Suprapubic skin (tissue), 4 donors: ENCODE measurements around the gene USP7. TPM values are rescaled to one million over a fixed set of nuclear protein-coding genes. Genes with fewer than 3 reads are reported as not detected.

Experiments used
- DNase-seq, 2 donors: peaks; one replicate each; pipeline ENCODE4 v3.0.0-alpha.2; 2019; ENCODE audit warnings: low spot score in 2 of 2
- H3K27ac ChIP-seq: fragments of 200-600 bp; sonication (generic); one replicate; pipeline ENCODE4 v1.5.1; 2019
- H3K27me3 ChIP-seq: fragments of 200-600 bp; sonication (generic); one replicate; pipeline ENCODE4 v1.5.1; 2019
- H3K36me3 ChIP-seq: fragments of 200-600 bp; sonication (generic); one replicate; pipeline ENCODE4 v1.5.1; 2019
- H3K4me1 ChIP-seq: fragments of 200-600 bp; sonication (generic); one replicate; pipeline ENCODE4 v1.5.1; 2019
- H3K4me3 ChIP-seq: fragments of 200-600 bp; sonication (generic); one replicate; pipeline ENCODE4 v1.5.1; 2019; ENCODE audit warnings: mild to moderate bottlenecking
- H3K9me3 ChIP-seq: fragments of 200-600 bp; sonication (generic); one replicate; pipeline ENCODE4 v1.5.1; 2019
- EP300 ChIP-seq: sonication (generic); formaldehyde crosslinking; IDR thresholded peaks from one replicate; pipeline ENCODE4 v1.6.1; 2017; ENCODE audit warnings: antibody characterized with exemption
- POLR2A ChIP-seq, 2 donors: fragments of 450-650 bp; IDR thresholded peaks; one replicate each; pipeline ENCODE4 v1.6.1; 2017; ENCODE audit warnings: antibody characterized with exemption in 2 of 2, mild to moderate bottlenecking in 2 of 2, moderate library complexity in 2 of 2
- POLR2AphosphoS5 ChIP-seq, 3 donors: sonication (generic); formaldehyde crosslinking; IDR thresholded peaks; one replicate each; pipeline ENCODE4 v1.6.1; 2017; ENCODE audit warnings: antibody characterized with exemption in 3 of 3
- WGBS: methylation state at CpG from one replicate; pipeline ENCODE4 v1.1.5; 2018; 5-methylcytosine and 5-hydroxymethylcytosine counted together
- total RNA-seq, 4 donors: library from RNA; depleted of rRNA; stranded (reverse); fragments of >200 nt; gene quantifications; one replicate each; pipeline ENCODE4 v1.1.0, GENCODE V29; 2016
- TF ChIP-seq, protein P1 (sequence below), 2 donors: fragments of 200-600 bp in 1 of 2; fragments of 450-650 bp in 1 of 2; sonication (generic) in 1 of 2; IDR thresholded peaks; one replicate each; pipeline ENCODE4 v1.5.1; 2016 to 2019; ENCODE audit warnings: antibody characterized with exemption in 2 of 2, mild to moderate bottlenecking in 1 of 2, moderate library complexity in 1 of 2

Gene USP7
- total RNA-seq, 4 donors from 2014 or later = 94.7 to 135 (median 119) TPM

DNA sequence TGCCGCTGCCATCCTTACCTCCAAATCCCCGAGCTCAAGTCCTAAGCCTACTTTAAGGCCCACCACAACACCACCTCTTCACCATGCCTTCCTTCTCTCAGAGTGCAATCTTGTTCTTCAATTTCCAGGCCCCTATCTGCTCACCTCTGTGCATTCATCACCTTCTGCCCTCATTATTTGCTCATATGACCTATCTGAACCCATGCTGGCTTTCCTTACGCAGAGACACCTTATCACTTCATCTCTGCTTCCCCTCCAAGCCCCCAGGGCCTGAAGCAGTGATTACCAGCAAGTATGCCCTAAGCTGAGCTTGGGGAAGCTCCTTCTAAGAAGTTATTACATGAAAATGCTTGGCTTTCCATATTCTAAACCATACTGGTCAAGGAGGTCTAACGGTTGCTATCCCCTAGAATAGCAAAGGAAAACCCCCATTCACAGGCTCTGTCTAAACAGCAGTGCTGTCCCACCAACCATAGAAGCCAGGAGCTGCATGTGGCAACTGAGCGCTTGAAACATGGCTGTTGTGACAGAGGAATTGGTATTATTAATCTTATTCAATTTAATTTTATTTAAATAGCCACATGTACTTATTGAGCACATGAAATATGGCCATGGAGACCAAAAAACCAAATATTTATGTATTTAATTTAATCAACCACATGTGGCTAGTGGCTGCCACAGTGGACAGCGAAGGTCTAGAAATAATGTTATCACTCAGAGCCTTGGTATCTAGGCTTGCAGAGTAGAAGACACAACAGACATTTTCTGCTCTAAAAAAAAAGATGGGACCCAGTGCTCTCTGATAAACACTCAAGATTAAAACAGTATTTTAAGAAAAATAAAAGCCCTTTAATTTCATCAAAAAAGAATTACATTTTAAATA lies 13.9 kb downstream of the USP7 start:
- Histone ChIP-seq H3K4me3 (no peak overlapping the region), H3K9me3 (no peaks in the 10 kb centered on the region), H3K4me1 (peaks cover 69% of the 10 kb centered on the region), H3K36me3 (no peaks in the 10 kb centered on the region), H3K27me3 (no peaks in the 10 kb centered on the region), H3K27ac (no peak overlapping the region)
- no peak for DNase-seq
- 77% methylated on average over 6 of the region's 6 CpGs for WGBS
- TF ChIP-seq POLR2A (IDR thresholded peaks at IDR 0.05) (no peak), EP300 (no peak), POLR2AphosphoS5 (IDR thresholded peaks at IDR 0.05) (no peak)
- TF ChIP-seq, protein P1, sequence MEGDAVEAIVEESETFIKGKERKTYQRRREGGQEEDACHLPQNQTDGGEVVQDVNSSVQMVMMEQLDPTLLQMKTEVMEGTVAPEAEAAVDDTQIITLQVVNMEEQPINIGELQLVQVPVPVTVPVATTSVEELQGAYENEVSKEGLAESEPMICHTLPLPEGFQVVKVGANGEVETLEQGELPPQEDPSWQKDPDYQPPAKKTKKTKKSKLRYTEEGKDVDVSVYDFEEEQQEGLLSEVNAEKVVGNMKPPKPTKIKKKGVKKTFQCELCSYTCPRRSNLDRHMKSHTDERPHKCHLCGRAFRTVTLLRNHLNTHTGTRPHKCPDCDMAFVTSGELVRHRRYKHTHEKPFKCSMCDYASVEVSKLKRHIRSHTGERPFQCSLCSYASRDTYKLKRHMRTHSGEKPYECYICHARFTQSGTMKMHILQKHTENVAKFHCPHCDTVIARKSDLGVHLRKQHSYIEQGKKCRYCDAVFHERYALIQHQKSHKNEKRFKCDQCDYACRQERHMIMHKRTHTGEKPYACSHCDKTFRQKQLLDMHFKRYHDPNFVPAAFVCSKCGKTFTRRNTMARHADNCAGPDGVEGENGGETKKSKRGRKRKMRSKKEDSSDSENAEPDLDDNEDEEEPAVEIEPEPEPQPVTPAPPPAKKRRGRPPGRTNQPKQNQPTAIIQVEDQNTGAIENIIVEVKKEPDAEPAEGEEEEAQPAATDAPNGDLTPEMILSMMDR (IDR thresholded peaks at IDR 0.05) = no peak

DNA sequence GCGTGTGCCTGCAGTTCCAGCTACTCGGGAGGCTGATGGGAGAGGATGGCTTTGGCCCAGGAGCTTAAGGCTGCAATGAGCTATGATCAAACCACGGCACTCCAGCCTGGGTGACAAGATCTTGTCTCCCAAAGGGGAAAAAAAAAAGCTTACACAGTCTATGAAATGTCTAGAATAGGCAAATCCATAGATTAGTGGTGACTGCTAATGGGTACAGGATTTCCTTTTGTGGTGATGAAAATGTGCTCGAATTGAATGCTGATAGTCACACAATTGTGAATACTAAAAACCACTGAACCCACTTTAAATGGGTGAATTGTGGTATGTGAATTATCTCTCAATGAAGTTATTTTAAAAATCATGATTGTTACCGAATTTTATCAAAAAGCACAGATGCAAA lies 14.9 kb downstream of the USP7 start:
- Histone ChIP-seq H3K4me3 (no peak overlapping the region), H3K4me1 (peaks cover 70% of the 10 kb centered on the region), H3K27me3 (no peaks in the 10 kb centered on the region), H3K9me3 (no peaks in the 10 kb centered on the region), H3K36me3 (no peaks in the 10 kb centered on the region), H3K27ac (no peak overlapping the region)
- DNase-seq = no peak
- TF ChIP-seq, protein P1 (IDR thresholded peaks at IDR 0.05) = no peak
- TF ChIP-seq POLR2A (IDR thresholded peaks at IDR 0.05) (no peak), POLR2AphosphoS5 (IDR thresholded peaks at IDR 0.05) (no peak), EP300 (no peak)
- WGBS = 70% methylated on average over 5 of the region's 5 CpGs

DNA sequence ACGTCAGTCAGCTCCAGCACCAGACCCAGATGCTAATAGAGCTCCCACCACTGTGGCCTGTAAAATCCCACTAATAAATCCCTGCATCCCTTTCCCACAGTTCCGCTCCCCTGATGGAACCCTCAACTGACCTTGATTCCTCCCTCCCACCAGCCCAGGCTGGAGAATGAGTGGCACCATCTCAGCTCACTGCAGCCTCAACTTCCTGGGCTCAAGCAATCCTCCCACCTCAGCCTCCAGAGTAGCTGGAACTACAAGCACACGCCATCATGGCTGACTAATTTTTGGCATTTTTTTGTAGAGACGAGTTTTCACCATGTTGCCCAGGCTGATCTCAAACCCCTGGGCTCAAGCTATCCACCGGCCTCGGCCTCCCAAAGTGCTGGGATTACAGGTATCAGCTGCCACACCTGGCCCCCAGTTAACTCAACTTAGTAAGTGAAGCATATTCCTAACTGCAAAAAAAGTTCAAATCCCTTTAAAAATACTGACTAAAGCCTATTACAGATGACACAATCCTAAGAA lies 15.6 kb downstream of the USP7 start:
- H3K4me1 ChIP-seq = peaks cover 77% of the 10 kb centered on the region
- H3K27ac ChIP-seq = no peak overlapping the region
- no peaks in the 10 kb centered on the region for H3K9me3 ChIP-seq
- TF ChIP-seq, protein P1 (IDR thresholded peaks at IDR 0.05) = no peak
- TF ChIP-seq POLR2A (IDR thresholded peaks at IDR 0.05) (no peak), POLR2AphosphoS5 (IDR thresholded peaks at IDR 0.05) (no peak)
- no peaks in the 10 kb centered on the region for H3K27me3 ChIP-seq
- H3K4me3 ChIP-seq = no peak overlapping the region
- 96% methylated on average over 6 of the region's 6 CpGs for WGBS
- DNase-seq = no peak
- no peaks in the 10 kb centered on the region for H3K36me3 ChIP-seq

DNA sequence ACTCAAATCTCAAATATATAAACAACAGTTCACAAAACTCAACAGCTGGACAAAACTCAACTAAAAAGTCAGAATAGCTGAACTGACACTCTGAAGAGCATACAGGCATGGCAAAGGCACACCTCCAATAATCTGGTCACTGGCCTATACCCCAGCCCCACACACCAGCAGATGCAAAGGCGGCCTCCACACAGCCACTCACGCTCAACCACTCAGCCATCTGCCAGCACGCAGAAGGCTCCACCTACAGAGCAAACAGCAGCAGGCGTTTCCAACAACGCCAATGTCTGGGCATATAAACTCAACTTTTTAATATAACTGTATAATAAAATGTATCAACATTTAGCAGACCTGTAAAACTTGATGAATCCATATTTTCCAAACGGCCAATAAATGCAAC lies 17.2 kb downstream of the USP7 start:
- no peak for DNase-seq
- H3K9me3 ChIP-seq = no peaks in the 10 kb centered on the region
- no peak overlapping the region for H3K27ac ChIP-seq
- no peaks in the 10 kb centered on the region for H3K27me3 ChIP-seq
- H3K4me1 ChIP-seq = peaks cover 85% of the 10 kb centered on the region
- no peaks in the 10 kb centered on the region for H3K36me3 ChIP-seq
- TF ChIP-seq POLR2AphosphoS5 (IDR thresholded peaks at IDR 0.05) = no peak
- no peak for TF ChIP-seq POLR2A (IDR thresholded peaks at IDR 0.05)
- TF ChIP-seq EP300 = no peak
- TF ChIP-seq, protein P1 (IDR thresholded peaks at IDR 0.05) = no peak
- WGBS = 49% methylated on average over 6 of the region's 6 CpGs
- H3K4me3 ChIP-seq = no peak overlapping the region

DNA sequence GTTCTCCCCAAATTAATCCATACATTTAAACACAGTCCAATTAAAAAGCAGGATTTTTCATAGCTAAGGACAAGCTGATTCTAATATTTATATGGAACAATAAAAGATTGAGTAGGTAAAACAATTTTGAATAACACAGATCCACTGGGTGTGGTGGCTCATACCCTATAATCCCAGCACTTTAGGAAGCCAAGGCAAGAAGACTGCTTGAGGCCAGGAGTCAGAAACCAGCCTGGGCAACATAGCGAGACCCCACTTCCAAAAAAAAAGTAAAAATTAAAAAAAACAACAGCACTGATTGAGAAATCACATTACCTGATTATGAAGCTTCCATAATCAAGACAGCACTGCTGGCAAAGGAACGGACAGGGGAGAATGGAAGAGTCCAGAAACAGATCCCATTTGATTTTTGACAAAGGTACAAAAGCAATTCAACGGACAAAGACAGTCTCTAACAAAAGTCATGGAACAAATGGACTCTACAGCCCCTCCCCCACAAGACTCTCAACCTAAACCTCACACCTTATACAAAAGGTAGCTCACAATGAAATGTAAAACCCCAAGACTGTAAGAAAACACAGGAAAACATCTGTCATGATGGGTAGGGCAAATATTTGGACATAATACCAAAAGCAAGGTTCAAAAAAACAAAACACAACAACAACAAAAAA lies 17.9 kb downstream of the USP7 start:
- Histone ChIP-seq H3K27ac (no peak overlapping the region), H3K9me3 (no peaks in the 10 kb centered on the region), H3K36me3 (no peaks in the 10 kb centered on the region), H3K27me3 (no peaks in the 10 kb centered on the region), H3K4me1 (peaks cover 77% of the 10 kb centered on the region), H3K4me3 (no peak overlapping the region)
- 85% methylated on average over 3 of the region's 3 CpGs for WGBS
- no peak for DNase-seq
- no peak for TF ChIP-seq POLR2AphosphoS5 (IDR thresholded peaks at IDR 0.05)
- TF ChIP-seq EP300 = no peak
- TF ChIP-seq, protein P1 (IDR thresholded peaks at IDR 0.05) = no peak
- no peak for TF ChIP-seq POLR2A (IDR thresholded peaks at IDR 0.05)
